ENCODE data around the gene NAA80.
A peak's percentile ranks its signal among the peaks of the same experiment; 100 is the strongest.

NAA80 gene

DNA sequence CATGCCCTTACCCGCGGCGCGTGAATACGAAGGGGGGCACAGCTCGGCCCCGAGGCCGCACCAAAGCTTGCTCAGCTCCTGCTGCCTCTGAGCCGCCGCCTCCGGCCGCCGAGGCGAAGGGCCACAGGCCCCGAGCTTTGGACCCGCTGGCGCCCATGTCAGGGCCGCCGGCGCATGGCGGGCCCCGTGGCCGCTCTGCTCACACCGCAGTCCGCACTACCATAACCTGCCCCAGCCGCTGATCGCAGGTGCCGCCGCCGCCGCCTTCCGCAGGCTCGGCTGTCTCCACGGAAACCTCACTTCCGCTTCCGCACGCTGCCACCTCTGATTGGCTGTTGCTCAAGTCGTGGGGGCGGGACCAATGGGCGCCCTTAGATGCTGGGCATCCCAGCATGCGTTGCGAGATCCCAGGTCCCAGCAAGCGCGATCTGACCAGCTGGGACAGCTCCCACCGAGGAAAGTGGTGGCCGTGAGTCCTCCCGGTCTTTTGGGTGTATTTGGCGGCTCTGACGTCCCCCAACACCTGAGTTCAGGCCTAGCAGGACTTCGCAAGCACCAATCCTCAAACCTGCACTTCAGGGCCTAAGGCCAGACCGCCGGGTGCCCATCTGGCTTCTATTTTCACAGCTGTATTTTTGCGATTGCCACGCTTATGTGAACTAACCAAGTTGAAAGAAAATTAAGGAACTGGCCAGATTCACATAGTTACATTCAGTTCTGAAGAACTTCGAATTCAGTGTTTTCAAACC, 28.9 kb upstream of the NAA80 start, which contains the start of gene TUSC2:
Gene TUSC2 (minus strand): TSS at position 281 of the 749 bp plus-strand sequence. CDS start 124 bp downstream, at position 157.
- DNase-seq (ENCODE audit: low read depth): peak; percentile 90

DNA sequence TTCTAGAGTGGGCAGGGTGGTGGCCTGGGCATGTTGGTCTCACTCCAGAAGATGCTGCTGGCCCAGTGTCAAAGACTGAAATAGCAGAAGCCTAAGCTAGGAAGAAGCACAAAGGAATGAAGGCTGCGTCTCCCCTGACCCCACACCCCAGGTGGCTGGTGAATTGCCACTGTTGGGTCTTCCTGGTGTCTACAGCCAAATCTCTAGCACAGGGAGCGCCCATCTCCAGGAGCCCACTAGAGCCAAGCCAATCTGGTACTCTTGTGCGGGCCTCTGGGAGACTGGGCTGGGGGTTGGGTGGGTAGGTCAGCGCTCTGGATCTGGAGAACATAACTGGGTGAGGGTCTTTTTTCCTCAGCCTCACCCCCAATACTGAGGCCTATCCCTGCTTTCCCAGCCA, 27.9 kb upstream of the NAA80 start:
- DNase-seq (ENCODE audit: low read depth): no peak

DNA sequence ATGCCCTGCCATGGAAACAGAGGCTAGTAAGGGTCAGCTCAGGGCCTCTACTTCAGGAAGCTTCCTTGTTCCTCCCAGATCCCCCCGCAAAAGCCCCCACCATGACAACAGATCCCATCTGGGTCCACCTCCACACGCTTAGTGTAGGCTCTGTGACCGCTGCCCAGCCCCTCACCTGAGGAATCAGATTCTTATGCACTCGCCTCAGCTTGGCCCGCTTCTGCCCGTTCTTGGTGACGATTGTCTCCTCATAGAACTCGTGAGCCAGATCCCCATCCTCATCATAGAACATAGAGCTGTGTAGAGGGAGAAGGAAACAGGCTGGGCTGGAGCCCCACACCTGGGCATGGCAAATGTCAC, 27.0 kb upstream of the NAA80 start:
- no peak for DNase-seq (ENCODE audit: low read depth)

DNA sequence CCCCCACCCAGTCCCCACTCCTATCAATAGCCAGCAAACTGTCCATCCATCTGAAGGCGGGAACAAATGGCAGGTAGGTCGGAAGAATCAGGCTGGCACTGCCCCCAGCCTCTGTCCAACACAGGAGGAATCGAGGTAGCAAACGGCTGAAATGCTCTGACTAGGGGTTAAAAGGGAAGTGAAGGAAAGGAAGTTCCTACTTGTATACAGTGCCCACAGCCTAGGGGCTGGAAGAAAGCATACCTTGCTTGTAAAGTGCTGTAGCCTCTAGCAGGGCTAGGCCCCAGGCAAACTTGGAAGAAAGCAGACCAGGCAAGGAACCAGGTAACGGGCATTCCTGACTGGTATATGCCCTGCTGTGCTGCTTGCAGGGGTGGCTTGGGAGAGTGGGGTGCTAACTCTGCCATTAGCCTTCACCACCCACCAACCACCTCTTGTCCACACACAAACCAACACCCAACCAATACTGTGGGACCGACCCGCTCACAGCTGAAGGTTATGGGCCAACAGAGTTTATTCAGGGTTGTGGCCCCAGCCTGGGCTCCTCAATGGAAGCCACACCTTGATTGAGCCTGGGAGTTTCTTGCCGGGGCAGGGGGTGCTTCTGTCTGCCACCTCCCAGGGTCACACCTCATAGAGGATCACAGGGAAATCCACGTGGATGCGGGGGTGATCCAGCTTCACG, 26.4 kb upstream of the NAA80 start:
- no peak for DNase-seq (ENCODE audit: low read depth)

DNA sequence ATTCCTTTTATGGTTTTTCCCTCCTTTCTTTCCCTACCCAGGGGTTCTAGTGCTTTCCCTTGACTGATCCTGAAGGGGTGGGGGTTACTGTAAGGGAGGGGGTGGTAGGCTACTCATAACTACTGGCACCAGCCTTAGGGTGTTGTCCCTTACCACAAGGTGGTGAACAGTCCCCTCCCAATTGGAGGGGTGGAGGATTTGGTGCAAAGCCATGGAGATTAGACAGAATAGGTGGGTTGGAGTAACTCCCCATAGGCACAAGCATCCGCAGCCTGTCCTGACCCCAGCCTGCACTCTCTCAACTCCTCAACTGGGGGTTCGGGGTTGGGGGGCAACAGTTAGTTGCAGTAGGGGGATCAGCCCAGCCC, 25.9 kb upstream of the NAA80 start:
- no peak for DNase-seq (ENCODE audit: low read depth)

DNA sequence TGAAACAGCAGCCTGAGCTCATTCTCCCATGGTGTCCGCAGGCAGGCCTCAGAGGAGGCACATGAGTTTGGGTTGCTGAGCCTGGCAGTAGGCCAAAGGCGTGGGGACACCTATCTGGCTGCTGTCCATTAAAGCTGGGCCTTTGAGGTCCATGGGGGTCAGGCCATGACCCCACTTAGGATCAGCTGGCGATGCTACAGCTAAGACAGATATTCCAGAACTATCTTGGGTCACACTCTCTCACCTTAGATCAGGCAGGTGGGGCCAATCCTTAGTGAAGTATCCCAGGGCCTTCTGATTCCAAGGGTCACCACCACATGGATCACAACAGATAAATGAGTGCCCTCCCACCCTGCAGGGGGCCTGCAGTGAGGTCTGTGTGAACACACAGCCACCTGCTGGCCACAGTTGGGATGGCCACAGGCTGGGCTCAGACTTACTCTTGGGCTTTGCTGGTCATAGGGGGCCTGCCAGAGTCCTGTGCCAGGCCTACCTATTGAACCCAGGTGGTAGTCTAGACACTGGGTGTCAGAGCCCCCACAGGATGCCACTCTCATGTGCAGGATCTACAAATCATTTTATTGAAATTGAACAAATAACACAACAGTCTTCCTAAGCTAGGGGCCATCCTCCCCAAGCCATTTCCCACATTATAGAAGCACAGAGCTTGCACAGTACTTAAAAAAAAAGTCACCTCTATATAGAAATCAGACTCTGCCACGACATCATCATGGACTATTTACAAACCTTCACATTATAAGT, 25.3 kb upstream of the NAA80 start:
- peak; percentile 26 for DNase-seq (ENCODE audit: low read depth)

DNA sequence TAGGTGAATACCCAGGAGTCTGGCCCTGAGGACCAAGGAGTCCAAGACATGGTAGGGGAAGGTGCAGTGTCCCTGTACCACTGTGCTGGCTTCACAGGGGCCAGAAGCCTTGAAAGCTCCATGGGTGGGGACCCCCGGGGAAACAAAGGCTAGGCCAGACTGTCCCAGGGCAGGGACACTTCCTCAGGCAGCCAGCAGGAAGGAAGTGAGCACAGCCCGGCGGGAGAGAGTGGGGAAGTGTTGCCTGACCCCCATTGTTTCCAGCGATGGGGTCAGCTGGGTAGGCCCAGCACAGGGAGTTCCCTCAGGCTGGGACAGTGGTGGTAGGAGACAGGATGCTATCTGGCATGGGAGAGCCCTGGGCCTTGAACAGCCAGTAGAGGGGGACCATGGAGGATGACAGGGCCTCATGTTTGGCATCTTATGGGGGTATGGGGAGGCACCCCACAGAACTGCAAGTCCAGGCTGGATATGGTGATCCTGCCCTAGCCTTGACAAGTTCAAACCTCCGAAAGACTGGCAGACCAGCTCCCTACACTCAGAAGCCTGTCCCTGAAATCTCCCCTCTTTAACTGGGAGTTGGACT, 24.5 kb upstream of the NAA80 start:
- DNase-seq (ENCODE audit: low read depth): no peak

DNA sequence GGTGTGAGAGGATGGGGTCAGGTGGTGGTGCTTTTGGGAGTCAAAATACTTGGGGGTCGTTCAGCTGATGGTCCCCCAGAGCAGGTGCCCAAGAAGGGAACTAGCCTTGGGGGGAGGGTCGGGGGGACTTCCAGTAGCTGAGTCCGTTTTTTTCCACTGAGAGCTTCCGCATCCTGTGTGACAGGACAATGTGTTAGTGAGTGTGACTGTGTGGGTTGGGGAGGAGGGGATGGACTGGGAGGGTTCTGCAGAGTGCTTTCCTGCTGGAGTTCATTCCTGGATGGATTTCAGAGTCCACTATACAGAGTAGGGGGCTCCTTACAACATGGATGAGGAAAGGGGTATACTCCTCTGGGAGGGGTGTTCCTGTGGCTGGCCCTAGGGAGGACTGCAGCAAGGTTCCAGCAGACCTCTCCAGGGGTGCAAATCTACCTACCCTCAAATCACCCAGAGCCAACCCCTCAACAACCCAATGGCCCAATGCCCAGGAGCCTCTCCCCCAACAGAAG, 23.9 kb upstream of the NAA80 start:
- DNase-seq (ENCODE audit: low read depth): no peak

DNA sequence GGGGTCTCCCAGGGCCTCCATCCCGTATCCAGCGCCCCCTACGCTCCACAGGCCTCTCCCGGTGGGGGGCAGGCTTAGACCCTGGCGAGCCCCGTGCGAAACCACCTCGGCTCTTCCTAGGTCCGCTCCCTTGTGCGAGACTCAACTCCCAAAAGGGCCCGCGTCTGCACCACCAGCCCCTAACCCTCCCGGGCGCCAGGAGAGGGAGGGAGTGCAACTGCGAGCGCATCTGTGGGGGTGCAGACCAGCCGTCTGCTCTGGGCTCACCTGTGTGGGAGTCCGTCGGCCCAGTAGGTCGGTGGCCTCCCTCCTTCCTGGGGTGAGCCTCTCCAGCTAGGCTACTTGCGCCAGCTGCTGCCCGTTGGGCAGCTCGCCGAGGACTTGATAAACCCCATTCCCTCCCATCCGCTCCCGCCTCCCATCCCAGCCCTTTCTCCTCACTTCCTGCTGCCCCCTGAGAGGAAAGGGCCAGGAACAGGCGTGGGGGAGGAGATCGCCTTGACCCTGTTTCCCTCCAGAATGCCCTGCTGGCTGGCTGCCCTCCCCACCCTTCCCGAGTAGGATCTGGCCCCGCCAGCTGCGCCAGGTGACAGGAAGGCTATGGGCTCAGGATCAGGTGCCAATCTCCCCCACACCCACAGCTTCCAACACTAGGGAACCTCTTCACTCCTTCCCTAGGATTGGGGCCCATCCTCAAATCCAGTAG, 23.3 kb upstream of the NAA80 start, which contains the start of gene HYAL2:
Gene HYAL2 (minus strand): TSS at position 360 of the 706 bp plus-strand sequence. CDS start 2,256 bp downstream, outside the sequence.
- DNase-seq (ENCODE audit: low read depth): no peak

DNA sequence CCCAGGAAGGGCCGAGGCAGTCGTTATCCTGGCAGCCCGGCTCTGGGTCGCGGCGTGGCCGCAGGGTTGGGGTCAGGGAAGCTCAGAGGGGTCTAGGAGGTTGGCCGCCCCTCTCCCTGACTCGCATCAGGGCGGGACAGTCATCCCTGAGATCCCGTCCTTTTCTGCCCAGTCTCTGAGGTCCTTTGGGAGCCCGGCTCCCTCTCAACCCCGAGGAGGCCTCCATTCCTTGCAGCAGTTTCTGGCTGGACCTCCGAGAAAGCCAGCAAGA, 22.8 kb upstream of the NAA80 start:
- no peak for DNase-seq (ENCODE audit: low read depth)

DNA sequence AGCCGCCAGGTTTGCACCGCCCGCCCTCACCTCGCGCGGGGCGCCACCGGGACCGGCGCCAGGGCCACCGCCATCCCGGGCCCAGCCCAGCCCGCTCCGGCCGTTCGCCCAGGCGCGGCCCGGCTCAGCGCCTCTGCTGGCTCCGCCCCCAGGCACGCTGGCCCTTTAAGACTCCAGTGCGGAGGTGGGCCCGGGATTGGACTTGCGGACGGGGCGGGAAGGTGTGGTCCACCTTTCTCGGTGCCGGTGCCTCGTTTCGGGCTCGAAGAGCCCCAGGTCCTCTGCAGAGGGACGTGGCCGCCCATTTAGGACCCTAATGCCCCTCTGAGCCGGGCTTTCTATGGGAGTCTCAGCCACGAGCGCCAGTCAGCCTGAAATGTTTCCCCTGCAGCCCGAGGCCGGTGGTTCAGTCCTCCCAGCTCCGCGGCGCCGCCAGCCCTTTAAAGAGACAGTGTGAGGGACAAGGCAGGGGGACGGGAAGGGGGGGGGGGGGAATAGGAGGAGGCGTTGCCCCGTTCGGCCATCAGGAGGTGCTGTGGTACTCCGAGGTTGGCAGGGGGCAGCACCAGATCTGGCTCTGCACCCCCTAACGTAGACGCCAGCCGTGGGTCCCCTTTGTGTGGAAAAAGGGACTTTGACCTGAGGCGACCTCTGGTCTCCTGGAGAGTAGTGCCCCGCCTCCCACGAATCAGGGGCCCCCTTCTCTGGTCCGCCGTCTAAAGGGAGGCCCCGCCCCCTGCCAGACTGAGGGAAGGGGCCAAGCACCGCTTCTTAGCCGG, 22.3 kb upstream of the NAA80 start:
- peak; percentile 61 for DNase-seq (ENCODE audit: low read depth)

DNA sequence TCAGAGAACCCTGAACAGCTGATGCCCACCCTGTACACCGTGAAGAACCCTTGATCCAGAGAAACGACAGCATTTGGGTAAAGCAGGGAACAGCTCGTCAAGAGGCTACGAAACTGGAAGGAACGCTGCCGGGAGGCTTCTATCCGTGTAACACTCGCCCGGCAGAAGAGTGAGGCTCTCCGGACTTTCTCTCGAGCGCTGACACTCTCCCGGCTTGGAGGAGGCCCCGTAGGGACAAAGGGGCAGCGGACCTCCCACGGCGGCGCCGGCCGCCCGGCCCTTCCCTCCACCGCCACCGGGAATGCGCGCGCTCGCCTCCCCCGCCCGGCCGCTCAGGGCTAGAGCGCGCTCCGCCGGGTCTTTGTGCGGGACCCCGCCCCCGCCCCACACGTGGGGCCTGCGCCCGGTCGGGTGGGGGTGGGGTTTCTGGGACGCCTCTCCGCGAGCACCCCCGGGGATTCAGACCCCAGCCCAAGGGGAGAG, 21.7 kb upstream of the NAA80 start:
- peak; percentile 37 for DNase-seq (ENCODE audit: low read depth)

DNA sequence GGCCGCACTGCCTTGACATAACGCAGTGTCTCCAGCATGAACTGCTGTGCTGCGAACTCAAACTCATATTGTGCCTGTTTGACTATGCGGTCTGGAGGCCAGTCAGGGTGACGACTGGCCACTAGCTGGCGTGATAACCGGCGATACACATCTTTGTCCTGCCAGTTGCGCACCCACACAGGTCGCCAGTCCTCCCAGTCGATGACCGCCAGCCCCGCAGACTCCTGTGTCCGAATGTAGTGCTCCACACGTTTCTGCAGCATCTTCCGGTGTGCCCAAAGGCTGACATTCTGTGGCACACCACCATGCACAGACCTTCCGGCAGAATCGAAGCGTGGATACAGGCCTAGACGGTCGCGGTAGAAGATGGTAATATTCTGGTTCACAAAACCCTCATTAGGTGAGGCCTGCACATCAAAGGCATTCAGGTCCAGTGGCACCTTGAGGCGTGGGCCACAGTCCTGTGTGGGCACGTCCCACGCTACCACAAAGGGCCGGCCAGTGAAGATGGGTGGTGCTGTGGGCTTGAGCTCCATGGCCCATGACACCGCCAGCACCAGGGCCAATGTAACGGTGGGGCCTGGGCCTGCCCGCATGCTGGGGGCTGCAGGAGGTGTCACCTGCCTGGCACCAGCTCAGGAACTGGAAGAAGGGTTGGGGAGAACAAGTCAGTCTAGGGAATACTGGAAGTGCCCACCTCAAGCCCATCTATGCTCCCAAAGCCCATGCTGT, 20.9 kb upstream of the NAA80 start:
- DNase-seq (ENCODE audit: low read depth): no peak

DNA sequence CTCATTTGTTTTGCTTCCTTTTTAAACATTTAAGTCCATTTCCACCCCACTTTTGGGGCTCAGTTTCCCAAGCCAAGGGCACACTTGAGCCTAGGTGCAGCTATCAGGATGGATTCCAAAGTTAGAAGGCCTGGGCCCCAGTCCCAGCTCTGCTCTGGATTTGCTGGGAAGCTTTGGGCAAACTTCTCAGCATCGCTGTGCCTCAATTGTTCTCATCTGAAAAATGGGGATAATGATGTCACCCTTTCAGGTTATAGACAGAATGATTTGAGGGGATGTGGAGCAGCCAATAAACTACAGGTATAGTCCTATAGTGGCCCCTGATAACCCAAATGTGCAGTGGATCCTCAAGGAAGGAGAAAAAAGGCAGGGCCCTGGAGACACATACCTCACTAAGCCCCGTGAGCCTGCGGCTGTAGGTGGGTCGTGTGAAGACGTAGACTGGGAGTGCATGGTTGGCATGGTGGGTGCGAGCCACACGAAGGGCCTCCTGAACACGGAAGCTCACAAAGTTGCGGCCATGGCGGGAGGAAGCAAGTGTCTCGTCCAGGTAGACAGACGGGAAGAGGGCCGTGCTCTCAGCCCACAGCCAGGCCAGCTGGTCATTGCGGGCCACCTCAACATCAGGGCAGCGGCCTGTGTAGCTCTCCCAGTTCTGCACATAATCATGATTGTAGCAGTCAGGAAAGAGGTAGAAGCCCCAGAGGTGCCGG, 20.1 kb upstream of the NAA80 start:
- DNase-seq (ENCODE audit: low read depth): no peak

DNA sequence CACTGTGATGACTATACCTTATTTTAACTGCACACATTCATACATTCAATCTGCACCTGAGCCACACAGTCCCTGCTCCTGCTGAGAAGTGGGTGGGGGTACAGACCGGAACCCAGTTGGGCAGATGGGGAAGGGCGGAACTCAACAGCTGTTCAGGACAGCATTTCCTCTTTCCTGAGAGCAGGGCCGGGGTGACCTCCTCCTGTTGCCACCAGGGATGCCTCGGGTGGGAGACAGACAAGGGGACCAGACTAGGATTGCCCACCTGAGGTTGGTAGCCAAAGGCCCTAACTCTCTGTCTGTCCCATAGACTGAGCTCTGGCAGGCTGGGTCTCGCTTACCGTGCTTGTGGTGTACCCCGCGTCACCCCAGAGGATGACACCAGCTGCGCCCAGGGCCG, 19.4 kb upstream of the NAA80 start:
- DNase-seq (ENCODE audit: low read depth): no peak

DNA sequence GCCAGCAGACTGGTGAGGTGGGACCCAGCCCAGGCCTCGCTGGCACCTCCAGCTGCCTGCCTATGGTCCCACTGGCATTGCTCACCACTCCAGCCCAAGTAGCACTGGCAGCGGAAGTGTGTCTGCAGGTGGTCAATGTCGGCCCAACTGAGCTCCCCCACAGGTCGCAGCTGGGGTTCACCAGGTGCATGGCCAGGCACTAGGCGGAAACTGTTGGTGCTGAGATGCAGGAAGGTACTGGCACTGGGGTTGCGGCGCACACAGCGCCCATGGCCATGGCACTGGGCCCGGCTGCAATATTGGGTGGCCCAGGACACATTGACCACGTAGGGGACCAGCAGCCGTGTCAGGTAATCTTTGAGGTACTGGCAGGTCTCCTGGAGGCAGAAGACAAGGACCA, 19.0 kb upstream of the NAA80 start:
- DNase-seq (ENCODE audit: low read depth): no peak

DNA sequence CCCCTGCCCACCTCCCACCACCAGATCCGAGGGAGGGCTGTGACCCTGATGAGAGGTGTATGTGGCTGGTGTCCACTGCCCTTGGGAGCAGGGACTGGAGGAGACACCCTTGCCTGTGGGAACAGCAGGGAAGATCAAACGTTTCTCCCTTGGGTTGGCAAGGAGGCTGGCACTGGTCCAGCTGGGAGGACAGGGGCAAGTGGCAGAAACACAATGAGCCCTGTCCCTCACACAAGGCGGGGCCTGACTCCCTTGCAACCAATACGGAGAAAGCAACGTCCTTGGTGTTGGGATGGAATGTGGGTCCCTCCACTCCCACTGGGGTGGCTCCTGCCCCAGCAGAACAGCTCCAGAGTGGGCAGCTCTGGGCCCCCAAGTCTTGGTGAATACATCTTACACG, 18.1 kb upstream of the NAA80 start:
- DNase-seq (ENCODE audit: low read depth): no peak

DNA sequence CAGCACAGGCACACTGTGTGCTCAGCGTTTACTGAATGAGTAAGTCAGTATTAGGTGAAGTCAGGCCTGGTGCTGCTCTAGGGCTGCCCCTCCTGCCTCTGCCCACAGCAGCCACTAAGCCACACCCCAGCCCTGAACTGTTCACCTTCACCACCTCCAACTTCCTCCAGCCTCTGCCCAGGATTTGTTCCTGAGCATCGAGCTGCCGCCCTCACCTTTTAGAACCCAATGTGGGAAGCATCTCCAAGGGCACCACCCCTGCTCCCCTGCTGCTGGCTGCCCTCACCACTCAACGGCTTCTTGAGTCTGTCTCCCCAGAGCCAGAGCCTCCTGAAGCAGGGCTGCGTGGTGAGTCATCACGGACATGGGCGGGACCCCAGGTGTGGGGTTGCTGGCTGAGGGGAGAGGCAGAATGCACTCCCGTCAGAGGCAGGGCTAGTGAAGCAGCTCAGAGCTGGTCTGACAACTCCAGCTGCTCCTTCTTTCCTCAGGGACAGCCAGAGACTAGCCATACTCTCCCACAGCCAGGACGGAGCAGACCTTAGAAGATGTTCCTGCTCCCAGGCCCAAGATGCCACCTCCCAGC, 17.5 kb upstream of the NAA80 start:
- DNase-seq (ENCODE audit: low read depth): peak; percentile 75

DNA sequence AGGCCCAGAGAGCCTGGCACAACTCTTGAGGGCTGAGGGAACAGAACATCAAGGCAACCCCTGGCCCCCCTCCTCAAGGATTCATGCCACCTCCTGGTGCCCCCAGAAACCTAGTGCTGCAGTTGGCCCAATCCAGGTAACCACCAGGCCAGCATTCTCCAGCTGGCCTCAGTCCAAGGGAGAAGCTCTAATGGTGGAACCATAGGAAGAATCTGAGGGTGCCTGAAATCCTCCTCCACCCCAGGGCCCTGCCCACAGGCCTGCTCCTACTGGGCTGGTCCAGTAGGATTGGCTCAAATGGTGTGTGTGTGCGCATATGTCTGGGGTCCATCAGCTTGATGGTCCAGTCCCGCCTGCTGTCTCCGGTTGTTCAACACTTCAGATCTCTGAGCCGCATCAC, 15.6 kb upstream of the NAA80 start:
- DNase-seq (ENCODE audit: low read depth): no peak
